HL-60 (cell line): ENCODE measurements around the gene PTPA.

Source experiments
- DNase-seq, 2 experiments: peaks; one replicate each; pipeline ENCODE4 v3.0.0-alpha.2; 2010 to 2020; ENCODE audit warnings: low read depth in 1 of 2, low spot score in 1 of 2
- H3K27ac ChIP-seq: fragments of 250-450 bp; sonication (Bioruptor Pico); replicated peaks from 2 replicates; pipeline ENCODE4 v1.5.1; 2020; ENCODE audit warnings: mild to moderate bottlenecking, moderate library complexity
- H3K27me3 ChIP-seq: fragments of 250-450 bp; sonication (Bioruptor Pico); 2 replicates; pipeline ENCODE4 v1.5.1; 2021; ENCODE audit warnings: mild to moderate bottlenecking, moderate library complexity; ENCODE audit not compliant: insufficient read depth, poor library complexity, severe bottlenecking
- H3K4me3 ChIP-seq: replicated peaks from 2 replicates; pipeline ENCODE4 v1.5.1; 2011; ENCODE audit warnings: mild to moderate bottlenecking, control low read depth, low read length; ENCODE audit not compliant: insufficient read depth
- GABPA ChIP-seq: IDR thresholded peaks from 2 replicates; pipeline ENCODE4 v1.6.1; 2012; ENCODE audit warnings: low read depth
- POLR2AphosphoS5 ChIP-seq: IDR thresholded peaks from 2 replicates; pipeline ENCODE4 v1.6.1; 2012; ENCODE audit warnings: low read depth
- REST ChIP-seq: IDR thresholded peaks from 2 replicates; pipeline ENCODE4 v1.6.1; 2012; ENCODE audit warnings: low read depth; ENCODE audit not compliant: insufficient replicate concordance
- SPI1 ChIP-seq: IDR thresholded peaks from 2 replicates; pipeline ENCODE4 v1.6.1; 2012; ENCODE audit warnings: low read depth, mild to moderate bottlenecking, borderline replicate concordance
- TF ChIP-seq, protein P1 (sequence below): IDR thresholded peaks from one replicate; pipeline ENCODE4 v1.5.1; 2011; ENCODE audit warnings: low read length, control low read depth, inconsistent platforms; ENCODE audit not compliant: insufficient read depth

PTPA gene

DNA sequence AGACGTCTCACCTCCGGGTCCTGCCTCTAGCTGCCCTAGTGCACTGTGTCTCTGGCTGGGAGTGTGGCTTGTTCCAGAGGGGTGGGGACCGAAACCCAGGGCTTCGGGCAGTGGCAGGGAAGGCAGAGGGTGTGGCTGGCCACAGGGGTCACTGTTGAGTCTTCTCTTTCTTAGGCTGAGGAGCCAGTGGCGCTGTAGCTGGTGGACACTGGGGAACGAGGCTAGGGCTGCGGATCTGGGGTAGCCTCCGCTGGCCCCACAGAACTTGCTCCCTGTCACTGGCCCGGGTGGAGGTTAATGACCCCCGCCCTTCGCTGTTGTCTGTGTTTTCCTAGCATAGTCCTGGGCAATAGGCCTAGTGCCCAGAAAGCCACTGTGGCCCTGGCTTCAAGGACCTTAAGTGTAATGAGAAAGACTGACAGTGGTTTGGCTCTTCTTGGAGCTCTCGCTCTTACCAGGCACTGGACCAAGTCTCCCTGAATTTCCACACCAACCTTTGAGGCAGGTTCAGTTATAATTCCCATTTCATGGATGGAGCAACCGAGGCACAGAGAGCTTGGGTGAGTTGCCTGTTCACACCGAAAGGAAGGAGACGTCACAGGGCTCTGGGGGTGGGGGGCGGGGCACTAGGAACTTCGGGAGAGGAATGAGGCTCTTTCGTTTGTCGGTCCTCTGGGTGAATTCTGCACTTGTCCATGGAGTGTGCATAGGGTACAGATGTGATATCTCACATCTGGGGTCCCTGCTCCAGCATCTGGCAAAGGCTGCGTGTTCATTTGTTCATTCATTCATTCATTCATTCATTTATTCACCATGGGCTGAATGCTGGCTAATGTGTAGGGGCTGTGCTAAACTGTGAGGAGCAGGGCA lies 71.6 kb downstream of the PTPA start:
- H3K27ac ChIP-seq: no peak overlapping the region
- no peak for TF ChIP-seq REST
- TF ChIP-seq, protein P1, sequence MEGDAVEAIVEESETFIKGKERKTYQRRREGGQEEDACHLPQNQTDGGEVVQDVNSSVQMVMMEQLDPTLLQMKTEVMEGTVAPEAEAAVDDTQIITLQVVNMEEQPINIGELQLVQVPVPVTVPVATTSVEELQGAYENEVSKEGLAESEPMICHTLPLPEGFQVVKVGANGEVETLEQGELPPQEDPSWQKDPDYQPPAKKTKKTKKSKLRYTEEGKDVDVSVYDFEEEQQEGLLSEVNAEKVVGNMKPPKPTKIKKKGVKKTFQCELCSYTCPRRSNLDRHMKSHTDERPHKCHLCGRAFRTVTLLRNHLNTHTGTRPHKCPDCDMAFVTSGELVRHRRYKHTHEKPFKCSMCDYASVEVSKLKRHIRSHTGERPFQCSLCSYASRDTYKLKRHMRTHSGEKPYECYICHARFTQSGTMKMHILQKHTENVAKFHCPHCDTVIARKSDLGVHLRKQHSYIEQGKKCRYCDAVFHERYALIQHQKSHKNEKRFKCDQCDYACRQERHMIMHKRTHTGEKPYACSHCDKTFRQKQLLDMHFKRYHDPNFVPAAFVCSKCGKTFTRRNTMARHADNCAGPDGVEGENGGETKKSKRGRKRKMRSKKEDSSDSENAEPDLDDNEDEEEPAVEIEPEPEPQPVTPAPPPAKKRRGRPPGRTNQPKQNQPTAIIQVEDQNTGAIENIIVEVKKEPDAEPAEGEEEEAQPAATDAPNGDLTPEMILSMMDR: no peak
- no peak for TF ChIP-seq SPI1
- no peak for TF ChIP-seq GABPA
- no peak for TF ChIP-seq POLR2AphosphoS5
- H3K27me3 ChIP-seq: no peaks in the 10 kb centered on the region
- DNase-seq: no peak
- H3K4me3 ChIP-seq: no peak overlapping the region

DNA sequence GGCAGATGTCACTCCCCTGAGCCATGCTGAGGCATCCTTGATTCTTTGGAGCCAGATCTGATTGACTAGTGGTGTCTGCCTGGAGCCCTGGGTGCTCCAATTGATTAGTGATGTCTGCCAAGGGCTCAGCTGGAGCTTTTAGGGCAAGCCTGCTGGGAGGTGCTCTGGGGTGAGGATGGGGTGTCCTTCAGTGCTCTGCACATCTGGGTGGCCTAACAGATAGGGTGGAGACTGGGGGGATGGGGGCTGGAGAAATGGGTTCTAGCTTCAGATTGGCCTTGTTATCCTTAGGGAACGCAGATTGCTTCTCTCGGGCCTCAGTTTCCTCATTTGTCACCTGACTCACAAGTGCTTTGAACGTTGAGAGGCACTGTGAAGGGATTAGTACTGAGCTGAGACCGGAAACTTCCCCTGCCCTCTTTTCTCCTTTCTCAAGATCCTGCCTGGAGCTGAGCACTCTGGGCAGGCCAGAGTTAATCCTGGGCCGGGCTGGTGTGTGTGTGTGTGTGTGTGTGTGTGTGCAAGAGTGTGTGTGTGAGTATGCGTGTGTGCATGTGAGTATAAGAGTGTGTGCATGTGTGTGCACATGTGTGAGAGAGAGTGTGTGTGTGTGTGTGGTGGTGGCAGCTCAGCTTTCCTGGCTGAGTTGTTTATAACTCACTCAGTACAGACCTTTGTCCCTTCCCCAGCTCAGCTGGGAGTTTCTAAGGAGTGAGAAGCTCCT lies 72.4 kb downstream of the PTPA start:
- no peak for TF ChIP-seq GABPA
- TF ChIP-seq REST: no peak
- TF ChIP-seq SPI1: no peak
- TF ChIP-seq, protein P1: no peak
- no peak for TF ChIP-seq POLR2AphosphoS5
- no peak for DNase-seq
- H3K4me3 ChIP-seq: no peak overlapping the region
- H3K27me3 ChIP-seq: no peaks in the 10 kb centered on the region
- H3K27ac ChIP-seq: no peak overlapping the region

- no peak overlapping the region for H3K27ac ChIP-seq
- H3K27me3 ChIP-seq: no peaks in the 10 kb centered on the region
- DNase-seq: no peak
- H3K4me3 ChIP-seq: no peak overlapping the region
- TF ChIP-seq GABPA: no peak
- TF ChIP-seq REST: no peak
- TF ChIP-seq, protein P1: no peak
- no peak for TF ChIP-seq POLR2AphosphoS5
- TF ChIP-seq SPI1: no peak
Observed at GRCh38 chr9:129184219-129184524, 73.0 kb downstream of the PTPA start.
